HL-60 (cell line): ENCODE results near the gene DNPH1.

Experiments used
- CTCF ChIP-seq: IDR thresholded peaks from one replicate; pipeline ENCODE4 v1.5.1; 2011; ENCODE audit warnings: low read length, control low read depth, inconsistent platforms; ENCODE audit not compliant: insufficient read depth
- POLR2AphosphoS5 ChIP-seq: IDR thresholded peaks from 2 replicates; pipeline ENCODE4 v1.6.1; 2012; ENCODE audit warnings: low read depth

- TF ChIP-seq CTCF (no peak), POLR2AphosphoS5 (no peak)
Observed at GRCh38 chr6:43258807-43259686, 29.8 kb upstream of the DNPH1 start.
